DMS53 treated with DMSO at 0.1 percent for 48 hours (cell line): Measurements from ENCODE around the gene PUM2.
A peak's percentile ranks its signal among the peaks of the same experiment; 100 is the strongest.

Experiments
- DNase-seq: peaks from one replicate; lab custom pipeline; 2025; ENCODE audit not compliant: unreplicated experiment; lab: John Stamatoyannopoulos, UW

PUM2 gene

GRCh38 chr2:20218331-20219320, 132.0 kb downstream of the PUM2 start:
- no peak for DNase-seq

GRCh38 chr2:20217041-20217970, 133.3 kb downstream of the PUM2 start:
- DNase-seq: no peak

GRCh38 chr2:20216130-20217025, 134.3 kb downstream of the PUM2 start:
- DNase-seq: no peak

GRCh38 chr2:20215183-20216040, 135.2 kb downstream of the PUM2 start:
- DNase-seq: no peak

- no peak for DNase-seq
These were observed 136.0 kb downstream of the PUM2 start for GRCh38 chr2:20214566-20215182.

GRCh38 chr2:20213651-20214565, 136.7 kb downstream of the PUM2 start:
- DNase-seq: peak; percentile 84

GRCh38 chr2:20212871-20213503, 137.7 kb downstream of the PUM2 start:
- no peak for DNase-seq

- no peak for DNase-seq
These were observed 138.2 kb downstream of the PUM2 start for GRCh38 chr2:20212459-20212870.

GRCh38 chr2:20211860-20212458, 138.7 kb downstream of the PUM2 start:
- no peak for DNase-seq

GRCh38 chr2:20211420-20211819, 139.2 kb downstream of the PUM2 start:
- no peak for DNase-seq

- DNase-seq: no peak
These were observed 140.2 kb downstream of the PUM2 start for GRCh38 chr2:20210462-20210861.

- DNase-seq: no peak
These were observed 141.1 kb downstream of the PUM2 start for GRCh38 chr2:20209373-20210109.

- DNase-seq: no peak
These were observed 142.2 kb downstream of the PUM2 start for GRCh38 chr2:20208476-20208859.

- no peak for DNase-seq
These were observed 143.6 kb downstream of the PUM2 start for GRCh38 chr2:20207051-20207450.

GRCh38 chr2:20205915-20206524, 144.6 kb downstream of the PUM2 start:
- DNase-seq: no peak

GRCh38 chr2:20205069-20205468, 145.6 kb downstream of the PUM2 start:
- no peak for DNase-seq
